ENCODE measurements around the gene PSMA6. TPM values are rescaled to one million over a fixed set of nuclear protein-coding genes. Genes with fewer than 3 reads are reported as not detected.
"Not testable (repeated sequence)": the region's sequence is repeated elsewhere in the genome, so short reads cannot be mapped to it uniquely, and the experiment has no call there.

Gene PSMA6
- total RNA-seq, 4 donors from 2014 or later = 97.4 to 157 (median 133) TPM

- TF ChIP-seq EP300 (IDR thresholded peaks at IDR 0.05) = no peak
- TF ChIP-seq POLR2AphosphoS5 (IDR thresholded peaks at IDR 0.05) = no peak
- TF ChIP-seq CTCF (IDR thresholded peaks at IDR 0.05) = no peak
- no peak for TF ChIP-seq POLR2A (IDR thresholded peaks at IDR 0.05)
- H3K36me3 ChIP-seq = no peaks in the 10 kb centered on the region
- peak; percentile 57 for ATAC-seq
- H3K27ac ChIP-seq = peak overlapping the region in 2 of 4 donors; percentile 26 to 47
- no peak overlapping the region for H3K4me3 ChIP-seq
- H3K9me3 ChIP-seq = no peaks in the 10 kb centered on the region
- no peaks in the 10 kb centered on the region for H3K27me3 ChIP-seq
- H3K4me1 ChIP-seq = peaks cover 0 to 10% (median 0%) of the 10 kb centered on the region in 3 donors
- WGBS, 2 donors (ENCODE audit: low coverage in 1 of 2) = 60 to 91% methylated on average over 3 to 5 of the region's 15 CpGs
Observed at GRCh38 chr14:35352274-35353233, 60.4 kb downstream of the PSMA6 start.

- H3K27ac ChIP-seq = no peak overlapping the region
- peaks cover 0 to 10% (median 0%) of the 10 kb centered on the region in 3 donors for H3K4me1 ChIP-seq
- 56 to 76% methylated on average over 3 to 10 of the region's 10 CpGs for WGBS, 2 donors (ENCODE audit: low coverage in 1 of 2)
- H3K27me3 ChIP-seq = no peaks in the 10 kb centered on the region
- no peaks in the 10 kb centered on the region for H3K9me3 ChIP-seq
- no peaks in the 10 kb centered on the region for H3K36me3 ChIP-seq
- ATAC-seq = no peak
- H3K4me3 ChIP-seq = no peak overlapping the region
- no peak for TF ChIP-seq POLR2AphosphoS5 (IDR thresholded peaks at IDR 0.05)
- no peak for TF ChIP-seq CTCF (IDR thresholded peaks at IDR 0.05)
- TF ChIP-seq POLR2A (IDR thresholded peaks at IDR 0.05) = no peak
- no peak for TF ChIP-seq EP300 (IDR thresholded peaks at IDR 0.05)
Observed at GRCh38 chr14:35353409-35354172, 61.4 kb downstream of the PSMA6 start.

- not testable (repeated sequence) for H3K27ac ChIP-seq, H3K9me3 ChIP-seq, H3K4me3 ChIP-seq, ATAC-seq, H3K36me3 ChIP-seq, H3K27me3 ChIP-seq, H3K4me1 ChIP-seq
- WGBS, 2 donors (ENCODE audit: low coverage in 1 of 2) = 78 to 96% methylated on average over 3 of the region's 6 CpGs
Observed at GRCh38 chr14:35355235-35355634, 63.1 kb downstream of the PSMA6 start.

GRCh38 chr14:35355981-35356841, 64.0 kb downstream of the PSMA6 start:
- Histone ChIP-seq H3K27me3 (no peaks in the 10 kb centered on the region), H3K9me3 (no peaks in the 10 kb centered on the region), H3K27ac (no peak overlapping the region), H3K4me3 (no peak overlapping the region), H3K36me3 (no peaks in the 10 kb centered on the region), H3K4me1 (peaks cover 0 to 10% (median 0%) of the 10 kb centered on the region in 3 donors)
- no peak for TF ChIP-seq POLR2A (IDR thresholded peaks at IDR 0.05)
- no peak for TF ChIP-seq EP300 (IDR thresholded peaks at IDR 0.05)
- no peak for TF ChIP-seq POLR2AphosphoS5 (IDR thresholded peaks at IDR 0.05)
- TF ChIP-seq CTCF (IDR thresholded peaks at IDR 0.05) = no peak
- 50 to 85% methylated on average over 2 to 5 of the region's 5 CpGs for WGBS, 2 donors (ENCODE audit: low coverage in 1 of 2)
- no peak for ATAC-seq

- not testable (repeated sequence) for H3K4me3 ChIP-seq, H3K27me3 ChIP-seq, ATAC-seq, H3K9me3 ChIP-seq, H3K27ac ChIP-seq, H3K36me3 ChIP-seq
- WGBS, 2 donors (ENCODE audit: low coverage in 1 of 2) = 80 to 83% methylated on average over 5 to 7 of the region's 7 CpGs
- H3K4me1 ChIP-seq = peaks cover 0 to 12% (median 0%) of the 10 kb centered on the region in 3 donors
Observed at GRCh38 chr14:35359655-35360054, 67.5 kb downstream of the PSMA6 start.

All from gastroesophageal sphincter (tissue), 4 donors.